HG03066 (cell line): ENCODE results near the gene GCNT1.
"Not testable (repeated sequence)": the region's sequence is repeated elsewhere in the genome, so short reads cannot be mapped to it uniquely, and the experiment has no call there.

ENCODE experiments used
- ATAC-seq: cut with Tn5 transposase; IDR thresholded peaks from one replicate; pipeline ENCODE4 v1.9.1; 2021; ENCODE audit warnings: low read depth; ENCODE audit not compliant: unreplicated experiment

The GCNT1 gene

DNA sequence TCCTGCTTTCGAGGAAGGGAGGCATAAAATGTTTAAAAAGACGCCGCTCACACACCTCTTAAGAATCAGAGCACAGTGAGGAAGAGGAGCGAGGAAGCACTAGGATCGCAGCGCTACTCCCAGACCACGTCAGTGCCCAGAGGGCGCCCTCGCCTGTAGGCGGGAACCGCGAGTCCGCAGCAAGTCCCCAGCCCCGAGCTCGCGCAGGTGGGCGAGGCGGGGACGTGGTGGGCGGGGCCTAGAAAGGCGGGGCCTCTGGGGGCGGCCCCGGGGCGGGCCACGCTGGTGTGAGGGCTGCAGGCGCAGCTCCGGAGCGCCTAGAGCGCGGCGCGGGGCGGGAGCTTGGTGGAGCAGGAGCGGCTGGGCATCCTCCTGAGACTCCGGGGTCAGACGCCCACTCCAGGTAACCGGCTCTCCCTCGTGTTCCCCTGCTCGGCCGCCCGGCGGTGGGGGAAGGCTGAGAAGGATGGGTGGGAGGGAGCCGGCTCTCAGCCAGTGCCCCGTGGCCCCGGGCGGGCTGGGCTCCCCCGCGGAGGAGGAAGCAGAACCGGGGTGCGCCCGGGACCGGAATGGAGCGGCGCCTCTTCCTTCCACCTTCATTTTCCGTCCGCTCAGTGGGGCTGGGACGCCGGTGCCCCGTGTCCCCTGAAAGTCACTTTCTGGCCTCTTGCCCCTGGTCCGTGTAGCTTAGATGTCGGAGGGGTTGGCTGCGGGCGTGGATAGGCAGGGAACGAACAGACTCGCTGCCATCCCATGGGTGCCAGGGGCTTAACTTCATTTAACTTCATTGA is at the start of gene GCNT1:
Gene GCNT1, plus strand, starts transcription at position 280 of the 791 bp plus-strand sequence. CDS start 43,200 bp downstream, outside the sequence.
- ATAC-seq = peak; percentile 67

DNA sequence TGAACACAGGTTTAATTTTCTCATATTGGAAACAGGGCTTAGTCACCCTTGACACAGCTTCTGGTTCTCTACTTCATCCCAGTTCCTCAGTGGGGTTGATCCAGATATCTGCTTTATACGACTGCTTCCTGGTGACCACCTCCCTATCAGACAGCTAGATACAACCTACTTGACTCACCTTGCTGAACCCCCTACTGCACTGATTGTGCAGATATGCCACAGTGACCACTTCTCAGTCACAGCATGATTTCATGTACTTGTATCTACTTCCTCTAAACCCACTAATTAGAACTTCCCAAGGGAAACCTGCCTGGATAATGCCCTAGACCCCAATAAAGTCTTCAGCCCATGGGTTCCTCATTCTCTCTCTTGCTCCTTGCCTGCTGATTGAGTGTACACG is 46.3 kb upstream of the GCNT1 start:
- ATAC-seq = no peak

DNA sequence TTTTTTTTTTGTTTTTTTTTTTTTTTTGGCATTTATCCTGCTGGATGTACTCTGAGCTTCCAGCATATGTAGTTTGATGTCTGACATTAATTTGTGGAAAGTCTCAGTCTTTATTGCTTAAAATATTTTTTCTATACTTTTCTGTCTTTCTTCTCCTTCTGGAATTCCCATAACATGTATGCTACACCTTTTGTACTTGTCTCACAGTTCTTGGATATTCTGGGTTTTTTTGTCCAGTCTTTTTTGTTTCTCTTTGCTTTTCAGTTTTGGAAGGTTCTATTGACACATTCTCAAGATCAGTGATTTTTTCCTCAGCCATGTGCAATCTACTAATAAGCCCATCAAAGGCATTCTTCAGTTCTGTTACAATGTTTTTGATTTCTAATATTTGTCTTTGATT is 45.3 kb upstream of the GCNT1 start:
- ATAC-seq = no peak

DNA sequence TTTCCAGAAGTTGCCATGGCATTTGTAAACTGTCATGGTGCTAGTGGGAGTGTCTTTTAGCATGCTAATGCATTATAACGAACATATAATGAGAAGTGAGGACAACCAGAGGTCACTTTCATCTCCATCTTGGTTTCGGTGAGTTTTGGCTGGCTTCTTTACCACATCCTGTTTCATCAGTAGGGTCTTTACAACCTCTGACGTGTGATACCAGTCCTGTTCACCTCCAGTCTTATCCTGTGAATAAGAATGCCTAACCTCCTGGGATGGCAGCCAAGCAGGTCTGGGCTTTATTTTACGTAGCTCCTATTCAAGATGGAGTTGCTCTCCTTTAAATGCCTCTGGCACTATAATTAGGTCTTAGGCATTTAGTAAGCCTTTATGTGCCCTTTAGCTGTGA is 44.3 kb upstream of the GCNT1 start:
- ATAC-seq = peak; percentile 69

DNA sequence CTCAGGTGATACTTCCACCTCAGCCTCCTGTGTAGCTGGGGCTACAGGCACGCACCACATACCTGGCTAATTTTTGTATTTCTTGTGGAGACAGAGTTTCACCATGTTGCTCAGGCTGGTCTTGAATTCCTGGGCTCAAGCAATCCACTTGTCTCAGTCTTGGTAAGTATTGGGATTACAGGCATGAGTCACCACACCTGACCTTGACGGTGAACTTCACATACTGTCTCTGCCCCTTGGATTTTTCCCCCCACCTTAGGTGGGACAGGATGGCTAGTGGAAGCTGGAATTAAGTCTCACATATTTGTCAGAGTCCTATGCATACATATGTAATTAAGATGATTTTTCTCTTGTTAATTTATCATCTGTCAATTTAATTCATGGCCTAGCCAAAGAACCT is 43.8 kb upstream of the GCNT1 start:
- no peak for ATAC-seq

DNA sequence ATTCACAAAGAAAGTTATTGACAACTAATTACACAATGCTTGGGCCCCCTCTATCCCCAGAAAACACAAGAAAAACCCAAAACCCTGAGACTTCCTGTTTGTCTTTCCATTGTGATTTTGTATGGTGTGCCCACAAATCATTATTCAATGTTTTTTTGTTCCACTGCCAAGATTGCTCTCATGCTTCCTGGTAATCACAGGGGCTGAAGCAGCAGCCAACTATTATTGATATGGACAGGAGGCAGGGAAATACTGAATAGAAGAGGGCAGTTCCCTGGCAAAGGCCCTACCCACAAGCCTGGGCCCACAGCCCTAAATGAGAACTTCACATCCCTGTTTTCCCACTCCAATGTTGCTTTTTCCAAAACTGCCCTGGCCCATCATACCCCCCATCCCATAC is 43.3 kb upstream of the GCNT1 start:
- no peak for ATAC-seq

DNA sequence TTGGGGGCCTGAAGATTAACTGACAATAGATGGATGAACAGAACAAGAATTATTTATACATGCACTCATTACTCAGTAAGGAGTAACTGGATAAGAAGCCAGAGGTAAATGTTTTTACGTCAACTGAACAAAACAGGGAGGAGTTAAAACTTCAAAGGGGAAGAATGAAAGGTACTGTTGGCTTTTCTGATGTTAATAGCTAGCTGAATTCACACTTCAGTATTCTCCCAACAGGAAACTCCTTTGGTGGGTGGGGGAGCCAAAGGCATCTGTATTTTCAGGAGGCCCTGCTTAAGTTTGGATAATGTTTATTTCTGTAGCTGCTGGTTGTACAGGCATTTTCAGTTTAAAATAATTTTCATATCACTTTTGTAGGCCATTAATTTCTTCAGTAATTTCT is 41.6 kb upstream of the GCNT1 start:
- ATAC-seq = no peak

DNA sequence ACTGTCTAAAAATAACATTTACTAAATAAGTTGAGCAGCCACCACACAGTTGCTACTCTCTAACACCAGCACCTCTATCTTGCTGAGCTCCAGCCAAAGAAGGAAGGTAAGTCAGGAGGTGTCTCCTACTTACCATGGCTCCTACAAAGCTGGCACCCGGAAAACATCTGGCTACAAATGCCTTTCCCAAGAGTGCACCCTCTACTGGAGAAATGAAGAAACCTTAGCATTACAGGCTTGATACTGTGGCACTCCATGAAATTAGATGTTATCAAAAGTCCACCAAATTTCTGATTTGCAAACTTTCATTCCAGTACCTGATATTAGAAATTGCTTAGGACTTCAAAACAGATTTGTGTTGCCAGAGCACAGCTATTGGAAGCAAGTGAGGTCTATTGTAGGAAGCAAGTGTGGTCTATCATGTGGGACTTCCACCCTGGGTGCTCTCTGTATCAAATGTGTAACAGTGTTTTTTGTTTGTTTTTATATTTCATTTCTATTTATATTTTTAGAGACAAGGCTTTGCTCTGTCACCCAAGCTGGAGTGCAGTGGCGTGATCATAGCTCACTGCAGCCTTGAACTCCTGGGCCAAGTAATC is 39.1 kb upstream of the GCNT1 start:
- ATAC-seq = peak; percentile 55

DNA sequence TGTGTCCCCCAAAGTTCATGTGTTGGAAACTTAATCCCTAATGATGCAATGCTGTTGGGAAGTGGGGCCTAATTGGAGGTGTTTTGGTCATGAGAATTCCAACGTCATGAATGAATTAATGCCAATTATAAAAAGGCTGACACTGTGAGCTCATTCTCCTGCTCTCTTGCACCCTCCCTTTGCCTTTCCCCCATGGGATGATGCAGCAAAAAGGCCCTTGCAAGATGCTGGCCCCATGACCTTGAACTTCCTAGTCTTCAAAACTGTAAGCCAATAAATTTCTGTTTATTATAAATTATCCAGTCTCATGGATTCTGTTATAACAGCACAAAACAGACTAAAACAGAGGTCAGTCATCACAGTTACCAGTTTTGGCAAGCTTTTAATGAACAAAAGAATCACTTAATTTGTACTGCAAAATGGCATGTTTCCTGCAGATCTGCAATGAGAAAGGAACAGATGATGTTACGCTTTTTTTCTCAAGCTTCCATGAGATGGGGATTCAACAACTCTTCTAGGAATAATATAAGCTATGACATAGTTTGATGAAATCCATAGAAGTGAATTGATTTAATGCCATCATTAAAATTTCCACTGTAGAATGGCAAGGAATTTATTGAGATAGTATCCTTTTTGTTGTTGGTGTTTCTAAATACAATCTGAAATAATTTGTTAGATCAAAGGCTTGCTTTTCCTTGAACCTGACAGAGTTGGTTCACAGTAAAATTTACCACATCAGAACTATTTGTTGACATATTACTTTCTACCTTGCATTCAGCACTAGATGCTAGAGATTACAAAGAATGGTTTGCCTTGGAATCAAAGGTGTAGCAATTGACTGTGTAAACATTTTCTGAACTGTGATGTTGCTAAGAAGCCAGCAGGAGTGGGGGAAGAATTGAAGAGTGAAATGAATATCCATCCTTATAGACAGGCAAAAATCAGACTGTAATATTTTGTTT is 35.5 kb upstream of the GCNT1 start:
- no peak for ATAC-seq

DNA sequence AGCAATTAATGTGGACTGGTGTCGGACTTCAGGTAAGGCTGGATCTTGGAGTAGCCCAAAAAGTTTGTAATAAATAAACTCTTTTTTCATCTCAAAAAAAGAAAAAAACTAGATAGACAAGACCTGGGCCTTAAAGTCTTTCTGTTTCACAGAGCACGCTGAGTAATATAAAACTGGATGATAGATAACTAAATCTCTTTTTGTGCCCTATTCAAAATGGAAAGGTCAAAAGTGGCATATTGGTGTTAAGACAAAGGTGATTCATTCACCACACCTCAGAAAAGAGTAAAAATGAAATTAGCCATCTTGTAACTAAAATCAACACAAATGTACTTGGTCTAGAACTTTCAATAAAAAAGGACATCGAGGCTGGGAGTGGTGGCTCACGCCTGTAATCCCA is 34.5 kb upstream of the GCNT1 start:
- no peak for ATAC-seq

DNA sequence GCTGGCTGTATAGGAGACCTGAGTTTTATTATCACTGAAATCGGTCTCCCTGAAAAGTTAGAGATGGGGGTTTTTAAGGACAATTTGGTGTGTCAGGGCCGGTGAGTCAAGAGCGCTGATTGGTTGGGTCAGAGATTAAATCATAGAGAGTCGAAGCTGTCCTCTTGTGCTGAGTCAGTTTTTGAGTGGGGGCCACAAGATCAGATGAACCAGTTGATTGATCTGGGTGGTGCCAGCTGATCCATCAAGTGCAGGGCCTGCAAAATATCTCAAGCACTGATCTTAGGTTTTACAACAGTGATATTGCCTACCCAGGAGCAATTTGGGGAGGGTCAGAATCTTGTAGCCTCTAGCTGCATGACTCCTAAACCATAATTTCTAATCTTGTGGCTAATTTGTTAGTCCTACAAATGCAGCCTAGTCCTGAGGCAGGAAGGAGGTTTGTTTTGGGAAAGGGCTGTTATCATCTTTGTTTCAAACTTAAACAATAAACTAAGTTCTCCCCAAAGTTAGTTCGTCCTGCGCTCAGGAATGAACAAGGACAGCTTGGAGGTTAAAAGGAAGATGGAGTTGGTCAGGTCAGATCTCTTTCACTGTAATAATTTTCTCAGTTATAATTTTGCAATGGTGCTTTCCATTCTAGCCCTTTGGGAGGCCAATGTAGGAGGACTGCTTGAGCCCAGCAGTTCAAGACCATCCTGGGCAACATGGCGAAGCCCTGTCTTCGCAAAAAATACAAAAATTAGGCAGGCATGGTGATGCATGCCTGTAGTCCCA is 33.1 kb upstream of the GCNT1 start:
- ATAC-seq = no peak

DNA sequence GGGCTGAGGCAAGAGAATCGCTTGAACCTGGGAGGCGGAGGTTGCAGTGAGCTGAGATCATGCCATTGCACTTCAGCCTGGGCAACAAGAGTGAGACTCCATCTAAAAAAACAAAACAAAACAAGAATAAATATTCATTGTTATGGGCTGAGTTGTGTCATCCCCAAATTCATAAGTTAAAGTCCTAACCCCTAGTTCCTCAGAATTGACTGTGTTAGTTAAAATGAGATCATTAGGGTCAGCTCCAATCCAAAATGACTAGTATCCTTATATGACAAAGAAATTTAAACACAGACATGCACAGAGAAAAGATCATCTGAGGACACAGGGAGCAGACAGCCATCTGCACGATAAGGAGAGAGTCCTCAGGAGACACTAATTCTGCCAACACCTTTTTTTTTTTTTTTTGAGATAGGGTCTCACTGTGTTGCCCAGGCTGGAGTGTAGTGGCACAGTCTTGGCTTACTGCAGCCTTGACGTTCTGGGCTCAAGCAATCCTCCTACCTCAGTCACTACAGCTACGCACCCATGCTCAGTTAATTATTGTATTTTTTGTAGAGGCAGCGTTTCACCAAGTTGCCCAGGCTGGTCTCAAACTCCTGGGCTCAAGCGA is 32.1 kb upstream of the GCNT1 start:
- no peak for ATAC-seq

DNA sequence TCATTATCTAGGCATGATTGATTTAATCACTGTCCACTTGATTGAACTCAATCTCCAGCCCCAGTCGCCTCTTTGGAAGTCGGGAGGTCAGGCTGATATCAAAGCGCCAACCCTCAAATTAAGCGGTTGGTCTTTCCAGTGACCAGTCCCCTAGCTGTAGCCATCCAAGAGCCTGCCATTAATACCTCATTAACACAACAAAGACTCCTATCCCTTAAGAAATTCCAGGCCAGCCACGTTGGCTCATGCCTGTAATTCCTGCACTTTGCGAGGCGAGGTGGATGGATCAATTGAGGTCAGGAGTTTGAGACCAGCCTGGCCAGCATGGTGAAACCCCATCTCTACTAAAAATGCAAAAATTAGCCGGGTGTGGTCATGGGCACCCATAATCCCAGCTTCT is 27.4 kb upstream of the GCNT1 start:
- ATAC-seq = no peak

DNA sequence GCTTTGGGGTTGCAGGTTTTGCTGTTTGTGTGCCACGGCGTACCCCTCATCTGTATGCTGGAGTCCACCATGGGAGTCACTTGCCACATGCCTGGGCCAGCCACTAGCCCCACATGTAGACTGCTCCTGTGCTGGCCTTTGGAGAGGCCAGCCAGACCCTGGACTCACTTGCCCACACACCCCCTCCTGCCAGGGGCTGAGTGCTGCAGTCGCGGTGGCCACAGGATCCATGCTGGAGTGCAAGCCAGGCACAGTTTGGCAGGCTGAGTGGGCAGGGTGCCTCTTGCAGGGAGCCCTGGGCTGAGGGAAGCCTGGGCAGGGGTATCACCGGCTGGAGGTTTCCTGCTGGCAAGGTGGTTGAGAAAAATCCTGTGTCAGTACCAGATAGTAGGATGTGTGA is 25.6 kb upstream of the GCNT1 start:
- ATAC-seq = no peak

DNA sequence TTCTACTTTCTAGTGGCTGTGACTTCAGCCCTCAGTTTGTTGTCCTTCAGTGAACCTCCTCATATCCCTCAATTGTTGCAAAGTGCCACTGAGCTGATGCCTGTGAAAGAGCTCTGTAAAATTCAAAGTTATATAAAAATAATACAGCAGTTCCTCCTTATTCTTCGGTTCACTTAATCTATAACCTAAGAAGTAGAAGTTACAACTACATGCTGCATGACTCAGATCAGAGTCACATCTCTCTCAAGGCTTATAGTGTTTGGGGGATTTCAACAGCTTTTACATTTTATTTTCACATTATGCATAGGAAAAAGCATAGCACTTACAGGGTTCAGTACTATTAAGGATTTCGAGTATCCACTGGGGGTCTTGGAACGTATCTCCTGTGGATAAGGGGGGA is 25.1 kb upstream of the GCNT1 start:
- no peak for ATAC-seq

DNA sequence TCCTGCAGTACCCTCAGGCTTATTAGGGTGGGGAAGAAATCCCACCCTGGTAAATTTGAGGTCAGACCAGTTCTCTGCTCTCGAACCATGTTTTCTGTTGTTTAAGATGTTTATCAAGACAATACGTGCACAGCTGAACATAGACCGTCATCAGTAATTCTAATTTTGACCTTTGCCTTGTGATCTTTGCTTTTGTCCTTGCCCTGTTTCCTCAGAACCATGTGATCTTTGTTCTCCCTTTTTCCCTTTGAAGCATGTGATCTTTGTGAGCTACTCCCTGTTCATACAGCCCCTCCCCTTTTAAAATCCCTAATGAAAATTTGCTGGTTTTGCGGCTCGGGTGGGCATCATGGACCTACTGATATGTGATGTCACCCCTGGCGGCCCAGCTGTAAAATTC is 24.1 kb upstream of the GCNT1 start:
- ATAC-seq = not testable (repeated sequence)

DNA sequence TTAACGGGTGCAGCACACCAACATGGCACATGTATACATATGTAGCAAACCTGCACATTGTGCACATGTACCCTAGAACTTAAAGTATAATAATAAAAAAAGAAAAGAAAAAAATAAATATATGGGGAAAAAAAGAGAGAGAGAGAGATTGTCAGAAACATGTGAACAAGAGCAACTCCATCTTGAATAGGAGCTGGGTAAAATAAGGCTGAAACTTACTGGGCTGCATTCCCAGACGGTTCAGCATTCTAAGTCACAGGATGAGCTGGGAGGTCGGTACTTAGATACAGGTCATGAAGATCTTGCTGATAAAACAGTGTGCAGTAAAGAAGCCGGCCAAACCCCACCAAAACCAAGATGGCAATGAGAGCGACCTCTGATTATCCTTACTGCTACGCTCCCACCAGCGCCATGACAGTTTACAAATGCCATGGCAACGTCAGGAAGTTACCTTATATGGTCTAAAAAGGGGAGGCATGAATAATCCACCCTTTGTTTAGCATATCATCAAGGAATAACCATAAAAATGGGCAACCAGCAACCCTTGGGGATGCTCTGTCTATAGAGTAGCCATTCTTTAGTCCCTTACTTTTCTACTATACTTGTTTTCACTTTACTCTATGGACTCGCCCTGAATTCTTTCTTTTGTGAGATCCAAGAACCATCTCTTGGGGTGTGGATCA is 21.8 kb upstream of the GCNT1 start:
- not testable (repeated sequence) for ATAC-seq

DNA sequence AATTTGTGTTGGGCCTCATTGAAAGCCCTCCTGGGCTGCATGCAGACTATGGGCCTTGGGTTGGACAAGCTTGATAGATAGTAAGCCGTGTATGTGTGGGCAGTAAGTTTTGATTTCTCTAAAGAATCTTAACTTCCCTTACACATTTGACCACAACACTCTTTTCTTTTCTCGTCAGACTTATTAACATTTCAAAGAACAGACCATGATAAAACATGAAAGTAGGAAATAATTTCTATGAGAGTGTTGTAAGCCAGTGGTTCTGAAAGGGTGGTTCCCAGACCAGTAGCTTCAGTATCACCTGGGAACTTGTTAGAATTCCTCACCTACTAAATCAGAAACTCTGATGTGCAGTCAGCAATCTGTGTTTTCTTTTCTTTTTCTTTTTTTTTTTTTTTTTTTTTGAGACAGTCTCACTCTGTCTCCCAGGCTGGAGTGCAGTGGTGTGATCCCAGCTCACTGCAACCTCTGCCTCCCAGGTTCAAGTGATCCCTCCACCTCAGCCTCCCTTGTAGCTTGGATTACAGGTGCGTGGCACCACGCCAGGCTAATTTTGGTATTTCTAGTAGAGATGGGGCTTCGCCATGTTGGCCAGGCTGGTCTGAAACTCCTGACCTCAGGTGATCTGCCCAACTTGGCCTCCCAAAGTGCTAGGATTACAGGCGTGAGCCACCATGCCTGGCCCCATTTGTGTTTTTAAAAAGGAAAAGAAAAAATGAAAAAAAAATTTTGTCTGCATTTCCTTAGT is 20.0 kb upstream of the GCNT1 start:
- peak; percentile 71 for ATAC-seq
